T-helper 2 cell (primary cell): ENCODE results near the gene PPP1R17.

Source experiments
- DNase-seq, 5 experiments: peaks; one replicate each; pipeline versions ENCODE4 v3.0.0 to v3.0.0-alpha.2; 2012 to 2022
- total RNA-seq, 2 donors: gene quantifications; one replicate each; lab custom pipeline; 2026; lab: John Stamatoyannopoulos, UW

The PPP1R17 gene
- 0 reads per million in 2 donors for total RNA-seq

GRCh38 chr7:31687024-31687748, at the start of gene PPP1R17:
Gene PPP1R17 (plus strand): TSS chr7:31687215. CDS start chr7:31692442, 5,227 bp downstream.
- DNase-seq = no peak

DNA sequence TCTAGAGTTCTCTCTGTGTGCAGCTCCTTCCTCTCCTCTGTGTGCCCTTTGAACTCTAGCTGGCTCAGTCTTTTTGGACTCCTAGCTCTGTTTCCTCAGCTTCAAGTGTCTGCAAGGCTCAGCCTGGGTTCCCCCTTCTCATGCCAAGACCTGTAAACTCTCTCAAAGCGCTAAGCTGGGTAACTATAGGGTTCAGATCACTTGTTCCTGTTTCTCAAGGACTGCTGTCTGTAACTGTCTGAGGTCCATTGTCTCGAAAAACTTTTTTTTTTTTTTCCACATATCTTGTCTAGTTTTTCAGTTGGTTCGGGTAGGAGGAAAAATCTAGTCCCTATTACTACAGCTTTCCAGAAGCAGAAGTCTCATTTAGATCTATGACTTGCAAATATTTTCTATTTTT, 46.6 kb upstream of the PPP1R17 start:
- DNase-seq = no peak

DNA sequence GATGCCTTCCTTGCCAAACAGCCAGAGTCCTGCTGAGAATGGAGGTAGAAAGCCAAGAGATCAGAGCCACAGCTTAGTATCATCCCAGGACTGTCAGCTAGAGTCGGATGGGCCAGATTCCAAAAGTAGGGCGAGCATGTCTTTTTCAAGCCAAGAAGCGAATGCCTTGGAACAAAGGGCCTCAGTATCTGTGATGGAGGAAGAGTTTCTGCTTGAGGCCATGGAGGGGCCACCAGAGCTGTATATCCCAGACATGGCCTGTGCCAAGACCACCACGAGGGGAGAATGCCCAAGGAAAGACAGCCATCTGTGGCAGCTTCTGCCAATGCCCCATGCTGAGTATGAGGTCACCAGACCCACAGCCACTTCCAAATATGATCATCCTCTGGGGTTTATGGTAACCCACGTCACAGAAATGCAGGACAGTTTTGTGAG, 44.3 kb upstream of the PPP1R17 start:
- DNase-seq = no peak

GRCh38 chr7:31646942-31647341, 40.1 kb upstream of the PPP1R17 start:
- DNase-seq = no peak

DNA sequence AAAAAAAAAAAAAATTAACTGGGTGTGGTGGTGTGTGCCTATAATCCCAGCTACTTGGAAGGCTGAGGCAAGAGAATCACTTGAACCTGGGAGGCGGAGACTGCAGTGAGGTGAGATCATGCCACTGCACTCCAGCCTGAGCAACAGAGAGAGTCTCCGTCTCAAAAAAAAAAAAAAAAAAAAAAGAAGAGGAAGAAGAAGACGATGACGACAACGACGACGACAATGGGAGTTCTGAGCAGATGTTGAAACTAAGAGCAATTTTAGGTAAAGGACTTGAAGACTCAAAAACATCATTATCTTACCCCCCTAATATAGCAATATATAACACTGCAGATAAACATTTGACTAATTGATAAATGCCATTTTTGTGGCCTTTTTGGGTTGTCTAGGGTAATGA, 39.5 kb upstream of the PPP1R17 start:
- no peak for DNase-seq

GRCh38 chr7:31648288-31648687, 38.7 kb upstream of the PPP1R17 start:
- no peak for DNase-seq

DNA sequence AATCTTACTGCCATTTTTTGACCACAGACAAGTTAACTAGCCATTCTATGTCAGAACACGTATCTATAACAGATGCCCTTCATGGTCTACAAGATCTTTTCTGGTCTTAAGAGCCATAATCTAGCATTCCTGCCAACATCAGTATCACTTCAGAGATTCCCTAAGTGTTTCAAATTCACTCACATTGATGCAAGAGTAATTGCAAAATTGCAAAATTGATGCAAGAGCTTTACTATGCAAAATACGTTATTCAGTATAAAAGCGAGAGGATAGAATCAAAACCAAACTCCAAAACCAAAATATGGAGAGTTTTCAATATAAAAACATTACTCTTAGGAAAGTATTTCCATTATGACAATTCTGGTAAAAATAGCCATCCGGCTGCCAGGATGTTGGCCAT, 38.1 kb upstream of the PPP1R17 start:
- DNase-seq = no peak

DNA sequence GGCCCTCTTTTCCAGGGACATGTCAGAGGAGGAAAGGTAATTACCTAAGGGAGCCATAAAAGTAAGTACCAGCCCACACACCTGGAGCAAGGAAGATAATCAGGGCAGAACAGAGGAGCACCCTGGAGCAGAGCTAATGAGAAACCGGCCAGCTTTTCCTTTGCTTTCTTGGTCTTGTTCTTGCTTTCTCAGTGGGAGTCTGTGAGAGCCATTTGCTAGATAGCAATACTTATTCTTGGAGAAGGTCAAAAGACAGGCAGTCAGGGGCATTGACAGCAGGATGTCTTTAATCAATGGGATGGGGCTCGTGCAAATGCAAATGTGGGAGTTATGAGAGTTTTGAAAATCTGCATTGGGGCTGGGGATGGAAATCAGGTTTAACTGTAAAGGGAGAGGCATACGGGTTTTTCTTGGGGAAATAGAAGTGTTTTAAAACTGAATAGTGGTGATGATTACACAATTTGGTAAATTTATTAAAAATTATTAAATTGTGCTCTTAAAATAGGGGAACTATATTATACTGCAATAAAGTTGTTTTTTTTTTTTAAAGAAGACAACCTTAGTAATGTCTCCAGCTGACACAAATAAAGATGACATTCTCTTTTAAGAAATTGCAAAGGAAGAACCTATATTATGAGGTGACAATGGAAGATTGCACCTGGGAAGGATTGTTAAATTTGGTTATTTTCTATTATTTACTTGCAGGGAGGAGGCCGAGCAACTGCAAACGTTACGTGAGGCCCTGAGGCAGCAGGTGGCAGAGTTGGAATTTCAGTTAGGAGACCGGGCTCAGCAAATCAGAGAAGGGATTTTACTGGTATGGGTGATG, 35.6 kb upstream of the PPP1R17 start:
- no peak for DNase-seq

DNA sequence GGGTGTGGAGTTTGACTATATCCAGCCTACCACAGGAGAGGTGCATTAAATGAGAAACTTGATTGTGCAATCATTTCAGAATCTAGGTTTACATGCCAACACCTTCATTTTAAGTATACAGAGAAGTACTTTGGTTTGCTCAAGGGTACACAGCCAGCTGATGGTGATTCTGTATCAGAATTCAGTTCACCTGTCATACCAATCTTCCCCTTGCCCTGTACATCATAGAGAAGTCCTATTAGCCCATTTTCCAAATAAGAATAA, 35.0 kb upstream of the PPP1R17 start:
- no peak for DNase-seq

- no peak for DNase-seq
Observed at GRCh38 chr7:31663072-31663471, 23.9 kb upstream of the PPP1R17 start.

- no peak for DNase-seq
Observed at GRCh38 chr7:31664890-31665289, 22.1 kb upstream of the PPP1R17 start.

- DNase-seq = no peak
Observed at GRCh38 chr7:31665546-31665945, 21.5 kb upstream of the PPP1R17 start.

DNA sequence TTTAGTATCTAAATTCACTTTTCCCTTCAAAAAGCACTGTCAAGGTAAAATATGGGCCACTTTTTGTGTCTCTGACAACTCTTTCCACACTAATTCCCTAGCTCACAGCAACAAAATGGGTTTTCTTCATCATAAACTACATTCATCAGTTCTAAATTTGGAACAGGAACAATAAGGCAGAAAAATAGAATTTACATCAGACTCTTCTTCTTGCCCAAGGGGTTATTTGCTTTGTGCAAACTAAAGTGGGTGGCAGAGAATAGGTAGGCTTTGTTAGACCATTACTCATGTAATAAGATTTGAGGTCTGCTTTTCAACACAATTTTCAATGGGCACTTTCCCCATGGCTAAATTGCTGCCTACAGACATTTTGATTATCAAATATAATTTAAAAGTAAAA, 17.6 kb upstream of the PPP1R17 start:
- DNase-seq = no peak

- no peak for DNase-seq
Observed at GRCh38 chr7:31679574-31680305, 7.3 kb upstream of the PPP1R17 start.

- no peak for DNase-seq
Observed at GRCh38 chr7:31683445-31684225, 3.4 kb upstream of the PPP1R17 start.

DNA sequence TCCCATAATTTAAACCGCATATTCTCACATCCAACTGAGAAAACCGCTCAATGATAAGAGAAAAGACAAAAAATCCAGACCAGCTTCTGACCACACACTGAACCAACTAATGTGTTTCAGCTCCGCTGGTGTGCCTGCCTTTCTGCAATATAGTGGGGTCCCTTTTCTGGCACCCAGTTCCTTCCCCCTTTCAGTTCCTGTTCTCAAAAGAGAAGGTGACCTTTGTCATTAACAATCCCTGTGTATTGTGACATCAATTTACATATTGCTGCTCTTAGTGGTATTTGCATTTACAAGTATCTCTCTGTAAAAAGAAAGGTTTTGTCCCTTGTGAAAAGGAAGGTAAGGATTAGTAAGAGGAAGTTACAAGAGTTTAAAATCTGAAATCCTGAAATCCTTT, 1.4 kb downstream of the PPP1R17 start:
- DNase-seq = no peak

DNA sequence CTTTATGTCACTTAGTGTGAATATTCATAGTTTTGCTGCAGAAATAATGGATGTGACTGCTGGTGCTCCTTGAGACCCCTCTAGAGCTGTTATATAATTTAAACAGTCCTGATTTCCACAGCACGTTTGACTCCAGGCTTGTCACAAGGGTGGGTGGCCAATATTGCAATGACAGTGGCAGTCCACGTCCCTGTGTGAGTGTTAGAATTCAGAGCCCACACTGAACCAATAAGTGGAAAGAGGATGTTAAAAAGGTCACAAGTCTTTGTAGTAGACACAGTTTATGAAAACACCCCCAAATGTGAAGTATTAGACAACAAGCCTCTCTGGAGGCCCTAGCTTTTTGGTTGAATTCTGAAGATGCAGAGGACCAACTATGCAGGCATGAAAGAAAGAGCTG, 2.0 kb downstream of the PPP1R17 start:
- no peak for DNase-seq

- DNase-seq = no peak
Observed at GRCh38 chr7:31690935-31691334, 3.9 kb downstream of the PPP1R17 start.

DNA sequence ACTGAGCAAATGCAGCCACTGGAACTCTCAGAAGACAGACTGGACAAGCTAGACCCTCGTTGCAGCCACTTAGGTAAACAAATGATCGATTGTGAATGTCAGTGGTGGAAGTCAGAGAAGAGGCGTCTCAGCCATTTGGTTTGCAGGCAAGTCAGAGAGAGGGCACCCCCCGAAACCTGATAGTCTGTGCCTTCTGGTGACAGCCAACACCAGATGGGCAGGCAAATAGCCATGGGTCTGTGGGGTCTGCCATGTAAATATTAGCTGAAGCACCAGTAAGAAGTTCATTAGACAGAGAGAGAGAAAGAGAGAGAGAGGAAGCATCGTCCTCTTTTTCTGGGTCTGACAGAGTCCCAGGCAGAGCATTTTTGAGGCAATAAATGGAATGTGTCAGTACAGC, 5.4 kb downstream of the PPP1R17 start:
- DNase-seq = no peak

- DNase-seq = no peak
Observed at GRCh38 chr7:31692871-31693270, 5.9 kb downstream of the PPP1R17 start.

DNA sequence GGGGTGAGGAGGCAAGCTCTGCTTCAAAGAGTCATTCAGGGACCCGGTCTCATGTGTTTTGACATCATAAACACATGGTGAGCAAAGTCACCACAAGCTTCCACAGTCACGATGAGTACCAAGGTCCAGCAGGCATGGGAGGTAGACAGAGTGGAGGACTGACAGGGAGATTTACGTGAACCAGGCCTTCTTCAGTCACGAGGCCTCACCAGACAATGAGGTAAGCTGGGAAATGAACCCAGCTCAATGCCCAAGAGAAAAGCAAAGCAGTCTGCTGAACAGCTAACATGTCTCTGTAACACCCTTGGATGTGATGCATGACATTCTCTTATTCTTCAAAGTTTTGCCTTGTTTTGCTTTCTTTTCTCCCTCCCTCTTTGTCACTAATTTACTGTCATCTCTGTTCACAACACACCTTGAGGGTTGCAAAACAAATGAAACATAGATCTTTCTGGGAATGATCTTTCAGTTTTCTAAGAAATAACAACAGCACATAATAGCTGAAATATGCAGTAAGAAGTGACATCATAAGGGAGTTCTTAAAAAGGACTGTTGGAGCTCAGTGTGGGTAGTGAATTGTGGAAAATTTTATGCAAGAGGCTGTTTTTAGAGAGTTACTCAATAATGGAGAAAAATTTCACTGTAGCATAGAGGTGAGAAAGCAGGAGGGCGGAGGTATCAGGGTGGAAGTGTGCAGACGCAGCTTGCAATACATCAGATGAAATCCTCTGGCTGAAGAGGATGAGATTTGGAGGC, 9.0 kb downstream of the PPP1R17 start:
- no peak for DNase-seq

DNA sequence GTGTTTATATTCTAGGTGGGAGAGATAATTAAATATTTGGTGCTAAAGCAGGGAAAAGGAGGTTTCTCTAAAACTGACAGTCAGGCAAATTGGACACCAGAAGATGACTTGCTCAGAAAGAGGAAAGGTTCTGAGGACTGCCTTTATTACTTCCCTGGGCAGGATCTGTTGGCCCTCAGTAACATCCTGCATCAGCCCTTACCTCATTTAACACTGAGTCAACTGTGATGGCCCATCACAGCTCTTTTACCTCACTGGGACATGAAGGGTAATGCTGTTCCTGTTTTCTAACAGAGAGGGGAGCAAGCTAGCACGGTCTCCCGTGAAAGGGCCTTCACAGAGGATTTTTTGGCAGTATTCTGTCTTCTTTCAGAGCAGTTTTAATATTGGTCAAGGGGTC, 12.0 kb downstream of the PPP1R17 start:
- DNase-seq = no peak
